Retinal pigment epithelial cell (primary cell): ENCODE measurements around the gene KCTD10.

Experiments used
- DNase-seq: peaks from one replicate; pipeline ENCODE4 v3.0.0-alpha.2; 2010; ENCODE audit warnings: low read depth
- H3K4me3 ChIP-seq: 2 replicates; pipeline ENCODE4 v1.5.1; 2011; ENCODE audit warnings: mild to moderate bottlenecking, low read length, control low read depth, moderate library complexity
- TF ChIP-seq, protein P1 (sequence below): conservative IDR thresholded peaks from 2 replicates; pipeline ENCODE4 v1.5.1; 2011; ENCODE audit warnings: low read depth, low read length, control low read depth, inconsistent platforms

Gene KCTD10

DNA sequence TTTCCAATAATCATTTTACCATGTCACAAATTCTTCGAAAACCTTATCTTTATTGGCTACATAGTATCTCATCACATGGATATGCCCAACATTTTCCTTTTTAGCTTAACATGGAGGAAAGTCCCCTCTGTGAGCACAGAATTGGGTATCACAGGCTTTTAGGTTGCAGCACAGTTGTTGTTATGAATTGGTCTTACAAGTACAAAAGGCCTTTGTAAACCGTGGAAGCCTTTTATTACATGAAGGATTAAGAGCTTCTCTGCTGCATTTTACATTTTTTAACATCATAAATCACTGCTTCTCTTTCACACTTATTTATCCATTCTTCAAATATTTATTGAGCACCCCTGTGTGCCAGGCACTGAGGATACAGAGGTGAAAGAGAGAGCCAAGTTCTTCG, 26.5 kb upstream of the KCTD10 start:
- H3K4me3 ChIP-seq = no peak overlapping the region
- TF ChIP-seq, protein P1, sequence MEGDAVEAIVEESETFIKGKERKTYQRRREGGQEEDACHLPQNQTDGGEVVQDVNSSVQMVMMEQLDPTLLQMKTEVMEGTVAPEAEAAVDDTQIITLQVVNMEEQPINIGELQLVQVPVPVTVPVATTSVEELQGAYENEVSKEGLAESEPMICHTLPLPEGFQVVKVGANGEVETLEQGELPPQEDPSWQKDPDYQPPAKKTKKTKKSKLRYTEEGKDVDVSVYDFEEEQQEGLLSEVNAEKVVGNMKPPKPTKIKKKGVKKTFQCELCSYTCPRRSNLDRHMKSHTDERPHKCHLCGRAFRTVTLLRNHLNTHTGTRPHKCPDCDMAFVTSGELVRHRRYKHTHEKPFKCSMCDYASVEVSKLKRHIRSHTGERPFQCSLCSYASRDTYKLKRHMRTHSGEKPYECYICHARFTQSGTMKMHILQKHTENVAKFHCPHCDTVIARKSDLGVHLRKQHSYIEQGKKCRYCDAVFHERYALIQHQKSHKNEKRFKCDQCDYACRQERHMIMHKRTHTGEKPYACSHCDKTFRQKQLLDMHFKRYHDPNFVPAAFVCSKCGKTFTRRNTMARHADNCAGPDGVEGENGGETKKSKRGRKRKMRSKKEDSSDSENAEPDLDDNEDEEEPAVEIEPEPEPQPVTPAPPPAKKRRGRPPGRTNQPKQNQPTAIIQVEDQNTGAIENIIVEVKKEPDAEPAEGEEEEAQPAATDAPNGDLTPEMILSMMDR = no peak
- DNase-seq = no peak

DNA sequence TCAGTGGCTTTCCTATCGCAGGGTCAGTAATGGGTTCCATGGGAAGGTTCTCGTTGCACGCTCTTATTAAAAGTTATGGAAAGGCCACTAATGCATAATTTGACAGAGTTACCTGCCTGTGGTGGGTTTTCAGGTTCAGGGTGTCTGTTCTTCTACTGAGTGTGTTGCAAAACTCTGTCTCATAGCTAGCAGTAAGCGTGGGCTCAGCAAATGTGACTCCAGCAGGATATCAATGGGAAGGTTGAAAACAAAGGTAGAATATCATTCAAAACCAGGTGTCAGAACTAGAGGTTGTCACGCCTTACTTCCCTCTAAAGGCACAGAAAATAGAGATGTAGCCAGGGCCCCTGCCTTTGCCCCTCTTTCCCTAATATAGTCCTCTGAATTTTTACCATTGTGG, 25.2 kb upstream of the KCTD10 start:
- no peak for DNase-seq
- TF ChIP-seq, protein P1 = no peak
- no peak overlapping the region for H3K4me3 ChIP-seq

DNA sequence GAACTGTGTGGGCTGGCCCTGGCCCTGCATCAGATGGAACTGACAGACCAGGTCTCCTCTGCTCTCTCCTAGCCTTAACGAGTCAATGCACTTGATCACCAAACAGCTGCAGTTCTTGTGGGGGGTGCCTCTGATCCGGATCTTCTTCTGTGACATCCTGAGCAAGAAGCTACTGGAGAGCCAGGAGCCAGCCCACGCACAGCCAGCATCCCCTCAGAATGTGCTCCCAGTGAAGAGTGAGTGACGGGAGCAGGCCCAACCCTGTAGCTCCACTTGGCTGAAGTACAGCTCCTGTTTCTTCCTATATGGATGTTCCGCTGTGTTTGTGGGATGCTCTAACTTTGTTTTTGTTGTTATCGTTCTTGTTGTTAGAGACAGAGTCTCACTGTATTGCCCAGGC, 24.2 kb upstream of the KCTD10 start:
- H3K4me3 ChIP-seq = no peak overlapping the region
- no peak for DNase-seq
- TF ChIP-seq, protein P1 = no peak

DNA sequence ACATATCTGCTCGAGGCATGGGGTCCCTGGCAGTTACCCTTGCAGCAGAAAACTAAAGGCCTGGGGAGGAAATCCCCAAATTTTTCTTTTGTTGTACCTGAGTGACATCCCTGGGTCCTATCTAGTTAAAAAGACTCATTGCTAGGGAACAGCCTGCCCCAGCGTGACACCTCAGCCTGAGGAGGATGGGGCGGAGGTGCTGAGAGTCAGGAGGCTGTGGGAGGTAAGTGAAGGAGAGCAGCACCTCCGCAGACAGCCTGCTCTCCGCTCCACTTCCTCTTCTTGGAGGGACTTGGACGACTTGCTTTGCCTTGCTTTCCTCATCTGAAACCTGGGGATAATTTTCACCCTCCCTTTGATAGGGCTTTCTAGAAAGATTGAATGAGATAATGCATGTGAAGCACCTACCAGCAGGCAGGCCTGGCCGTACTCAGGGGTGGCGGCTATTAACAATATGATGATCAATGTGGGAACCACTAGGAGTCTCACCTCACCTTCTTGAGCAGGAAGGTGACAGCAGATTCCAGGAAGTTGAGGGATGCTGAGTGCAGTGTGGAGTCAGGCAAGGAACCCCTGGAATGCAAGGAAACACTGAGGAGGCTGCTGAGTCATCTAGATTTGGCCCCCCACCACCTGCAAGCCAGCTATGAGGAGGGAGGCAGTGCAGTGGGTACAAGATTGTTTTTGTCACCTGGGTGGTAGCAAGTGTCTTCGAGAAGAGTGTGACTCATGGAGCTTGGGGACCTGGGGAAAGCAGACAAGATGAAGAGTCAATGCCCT, 23.5 kb upstream of the KCTD10 start:
- TF ChIP-seq, protein P1 = no peak
- no peak for DNase-seq
- no peak overlapping the region for H3K4me3 ChIP-seq

DNA sequence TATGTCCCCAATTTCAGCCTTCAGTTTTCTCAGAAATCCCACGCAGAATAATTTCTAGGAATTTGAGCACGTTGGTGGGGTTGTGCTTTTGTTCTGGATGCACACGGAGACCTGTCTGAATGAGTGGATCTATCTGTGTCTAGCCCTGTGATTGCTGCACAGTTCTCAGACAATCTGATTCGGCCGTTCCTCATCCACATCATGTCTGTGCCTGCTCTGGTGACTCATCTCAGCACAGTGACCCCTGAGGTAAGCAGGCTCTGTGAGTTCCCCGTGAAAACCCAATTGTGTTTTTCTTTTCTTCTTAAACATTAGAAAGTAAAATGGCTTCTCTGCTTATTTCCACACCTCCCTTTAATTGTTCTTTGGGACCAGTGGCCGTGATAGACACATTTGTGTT, 20.6 kb upstream of the KCTD10 start:
- TF ChIP-seq, protein P1 = no peak
- H3K4me3 ChIP-seq = no peak overlapping the region
- DNase-seq = no peak

DNA sequence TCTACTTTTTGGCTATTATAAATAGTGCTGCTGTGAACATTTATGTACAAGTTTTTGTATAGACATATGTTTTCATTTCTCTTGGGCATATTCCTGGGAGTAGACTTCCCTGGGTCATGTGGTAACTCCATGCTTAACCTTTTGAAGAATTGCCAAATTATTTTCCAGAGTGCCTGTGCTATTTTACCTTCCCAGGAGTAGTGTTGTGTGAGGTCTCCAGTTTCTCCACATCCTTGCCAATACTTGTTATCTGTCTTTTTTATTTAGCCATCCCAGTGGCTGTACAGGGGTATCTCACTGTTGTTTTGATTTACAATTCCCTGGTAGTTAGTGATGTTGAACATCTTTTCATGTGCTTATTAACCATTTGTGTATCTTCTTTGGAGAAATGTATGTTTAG, 19.2 kb upstream of the KCTD10 start:
- TF ChIP-seq, protein P1 = no peak
- H3K4me3 ChIP-seq = no peak overlapping the region
- no peak for DNase-seq

DNA sequence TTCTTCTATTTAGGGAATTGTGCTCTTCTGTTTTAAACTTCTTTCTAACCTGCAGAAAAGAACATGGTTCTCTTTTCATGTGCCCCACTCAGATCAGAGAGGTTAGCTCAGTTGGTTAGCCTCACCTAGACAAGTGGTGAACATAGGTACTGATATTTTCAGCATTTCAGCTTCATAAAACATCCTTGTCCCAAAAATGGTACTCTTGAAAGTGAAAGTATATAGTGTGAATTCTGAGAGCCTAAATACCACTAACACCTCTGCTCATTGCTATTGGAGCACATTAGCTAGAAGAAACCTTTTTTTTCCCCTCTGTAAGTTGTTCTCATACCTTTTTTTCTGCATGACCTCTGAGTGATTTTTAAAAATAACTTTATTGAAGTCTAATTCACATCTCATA, 17.9 kb upstream of the KCTD10 start:
- TF ChIP-seq, protein P1 = no peak
- no peak for DNase-seq
- H3K4me3 ChIP-seq = no peak overlapping the region
